ENCODE data around the gene TMEM175. TPM values are rescaled to one million over a fixed set of nuclear protein-coding genes. Genes with fewer than 3 reads are reported as not detected.

Gene TMEM175
- total RNA-seq, 4 donors from 2014 or later, result 17.4 to 39.1 (median 30.1) TPM

DNA sequence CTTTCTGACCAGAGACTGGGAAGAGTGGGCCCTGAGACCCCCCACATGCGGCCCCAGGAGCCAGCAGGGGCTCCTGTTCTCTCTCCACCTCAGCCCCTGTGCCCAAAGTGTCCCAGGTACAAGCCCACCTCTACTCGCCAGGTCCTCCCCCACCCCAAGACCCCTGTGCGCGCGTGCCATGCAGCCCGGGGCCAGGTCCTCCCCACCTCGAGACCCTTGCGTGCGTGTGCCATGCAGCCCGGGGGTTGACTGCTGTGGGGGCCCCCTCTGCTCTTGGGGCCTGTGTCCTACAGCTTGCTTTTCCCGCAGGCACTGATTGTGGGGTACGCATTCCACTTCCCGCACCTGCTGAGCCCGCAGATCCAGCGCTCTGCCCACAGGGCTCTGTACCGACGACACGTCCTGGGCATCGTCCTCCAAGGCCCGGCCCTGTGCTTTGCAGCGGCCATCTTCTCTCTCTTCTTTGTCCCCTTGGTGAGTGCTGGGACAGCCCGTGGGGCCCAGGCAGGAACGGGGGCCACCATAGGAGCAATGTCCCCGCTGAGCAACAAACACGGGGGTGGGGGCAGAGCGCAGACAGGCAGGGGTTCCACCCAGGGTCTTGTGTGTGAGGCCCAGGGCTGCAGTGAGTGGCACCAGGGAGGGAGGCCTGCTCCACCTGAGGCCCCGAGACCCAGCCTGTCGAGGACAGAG, 20.8 kb downstream of the TMEM175 start:
- 96 to 98% methylated on average over 28 of the region's 28 CpGs for WGBS, 2 donors
- DNase-seq (ENCODE audit: low spot score in 2 of 2), result peak in 1 of 2 donors; percentile 75
- intact Hi-C loops (cut with DNase I; ENCODE audit: low total_unique reads), result no loop called here
- TF ChIP-seq, protein P1, sequence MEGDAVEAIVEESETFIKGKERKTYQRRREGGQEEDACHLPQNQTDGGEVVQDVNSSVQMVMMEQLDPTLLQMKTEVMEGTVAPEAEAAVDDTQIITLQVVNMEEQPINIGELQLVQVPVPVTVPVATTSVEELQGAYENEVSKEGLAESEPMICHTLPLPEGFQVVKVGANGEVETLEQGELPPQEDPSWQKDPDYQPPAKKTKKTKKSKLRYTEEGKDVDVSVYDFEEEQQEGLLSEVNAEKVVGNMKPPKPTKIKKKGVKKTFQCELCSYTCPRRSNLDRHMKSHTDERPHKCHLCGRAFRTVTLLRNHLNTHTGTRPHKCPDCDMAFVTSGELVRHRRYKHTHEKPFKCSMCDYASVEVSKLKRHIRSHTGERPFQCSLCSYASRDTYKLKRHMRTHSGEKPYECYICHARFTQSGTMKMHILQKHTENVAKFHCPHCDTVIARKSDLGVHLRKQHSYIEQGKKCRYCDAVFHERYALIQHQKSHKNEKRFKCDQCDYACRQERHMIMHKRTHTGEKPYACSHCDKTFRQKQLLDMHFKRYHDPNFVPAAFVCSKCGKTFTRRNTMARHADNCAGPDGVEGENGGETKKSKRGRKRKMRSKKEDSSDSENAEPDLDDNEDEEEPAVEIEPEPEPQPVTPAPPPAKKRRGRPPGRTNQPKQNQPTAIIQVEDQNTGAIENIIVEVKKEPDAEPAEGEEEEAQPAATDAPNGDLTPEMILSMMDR (IDR thresholded peaks at IDR 0.05), result no peak
- no peak for TF ChIP-seq POLR2A (IDR thresholded peaks at IDR 0.05)
- H3K4me3 ChIP-seq (ENCODE audit: low read depth, poor library complexity, severe bottlenecking), result no peak overlapping the region

DNA sequence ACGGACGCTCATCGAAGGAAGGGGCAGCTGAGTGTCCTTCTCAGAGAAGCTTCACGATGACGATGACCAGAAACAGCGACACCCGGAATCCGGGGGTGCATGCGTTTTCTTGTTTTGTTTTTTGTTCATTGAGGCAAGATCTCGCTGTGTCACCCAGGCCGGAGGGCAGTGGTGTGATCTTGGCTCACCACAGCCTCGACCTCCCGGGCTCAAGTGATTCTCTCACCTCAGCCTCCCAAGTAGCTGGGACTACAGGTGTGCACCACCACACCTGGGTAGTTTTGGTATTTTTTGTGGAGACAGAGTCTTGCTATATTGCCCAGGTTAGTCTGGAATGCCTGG, 21.3 kb downstream of the TMEM175 start:
- TF ChIP-seq, protein P1 (IDR thresholded peaks at IDR 0.05), result no peak
- no peak for TF ChIP-seq POLR2A (IDR thresholded peaks at IDR 0.05)
- 97 to 98% methylated on average over 13 of the region's 13 CpGs for WGBS, 2 donors
- intact Hi-C loops (cut with DNase I; ENCODE audit: low total_unique reads), result no loop called here
- no peak for DNase-seq (ENCODE audit: low spot score in 2 of 2)
- no peak overlapping the region for H3K4me3 ChIP-seq (ENCODE audit: low read depth, poor library complexity, severe bottlenecking)

DNA sequence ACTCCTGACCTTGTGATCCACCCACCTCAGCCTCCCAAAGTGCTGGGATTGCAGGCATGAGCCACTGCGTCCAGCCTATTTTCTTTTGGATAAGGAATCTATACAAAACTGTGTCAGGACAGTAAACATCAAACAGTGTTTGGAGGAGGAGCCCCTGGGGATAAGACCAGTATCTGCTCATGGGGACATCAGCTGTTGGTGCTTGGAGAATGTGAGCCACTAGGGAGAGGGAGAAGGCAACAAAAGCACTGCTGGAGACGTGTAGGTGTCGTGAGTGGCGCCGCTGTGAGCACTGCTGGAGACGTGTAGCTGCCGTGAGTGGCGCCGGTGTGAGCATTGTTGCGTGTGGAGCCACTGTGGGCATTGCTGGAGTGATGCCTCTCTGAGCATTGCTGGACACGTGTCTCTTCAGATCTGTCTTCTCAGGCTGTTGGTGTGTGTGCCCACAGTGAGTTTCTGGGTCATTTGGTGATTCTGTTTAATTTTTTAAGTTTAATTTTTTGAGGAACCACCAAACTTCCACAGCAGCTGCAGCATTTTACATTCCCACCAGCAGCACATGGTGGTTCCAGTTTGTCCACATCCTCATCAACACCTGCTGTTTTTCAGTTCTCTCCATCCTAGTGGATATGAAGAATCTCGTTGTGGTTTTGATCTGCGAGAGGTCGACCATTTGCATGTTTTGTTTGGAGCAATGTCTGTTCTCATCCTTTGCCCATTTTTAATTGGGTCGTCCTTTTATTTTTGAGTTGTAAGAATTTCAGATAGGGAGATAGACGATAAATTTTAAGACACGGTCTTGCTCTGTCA, 22.2 kb downstream of the TMEM175 start:
- WGBS, 2 donors, result 90 to 95% methylated on average over 17 of the region's 17 CpGs
- intact Hi-C loops (cut with DNase I; ENCODE audit: low total_unique reads), result no loop called here
- H3K4me3 ChIP-seq (ENCODE audit: low read depth, poor library complexity, severe bottlenecking), result no peak overlapping the region
- DNase-seq (ENCODE audit: low spot score in 2 of 2), result peak in 1 of 2 donors; percentile 45
- no peak for TF ChIP-seq POLR2A (IDR thresholded peaks at IDR 0.05)

DNA sequence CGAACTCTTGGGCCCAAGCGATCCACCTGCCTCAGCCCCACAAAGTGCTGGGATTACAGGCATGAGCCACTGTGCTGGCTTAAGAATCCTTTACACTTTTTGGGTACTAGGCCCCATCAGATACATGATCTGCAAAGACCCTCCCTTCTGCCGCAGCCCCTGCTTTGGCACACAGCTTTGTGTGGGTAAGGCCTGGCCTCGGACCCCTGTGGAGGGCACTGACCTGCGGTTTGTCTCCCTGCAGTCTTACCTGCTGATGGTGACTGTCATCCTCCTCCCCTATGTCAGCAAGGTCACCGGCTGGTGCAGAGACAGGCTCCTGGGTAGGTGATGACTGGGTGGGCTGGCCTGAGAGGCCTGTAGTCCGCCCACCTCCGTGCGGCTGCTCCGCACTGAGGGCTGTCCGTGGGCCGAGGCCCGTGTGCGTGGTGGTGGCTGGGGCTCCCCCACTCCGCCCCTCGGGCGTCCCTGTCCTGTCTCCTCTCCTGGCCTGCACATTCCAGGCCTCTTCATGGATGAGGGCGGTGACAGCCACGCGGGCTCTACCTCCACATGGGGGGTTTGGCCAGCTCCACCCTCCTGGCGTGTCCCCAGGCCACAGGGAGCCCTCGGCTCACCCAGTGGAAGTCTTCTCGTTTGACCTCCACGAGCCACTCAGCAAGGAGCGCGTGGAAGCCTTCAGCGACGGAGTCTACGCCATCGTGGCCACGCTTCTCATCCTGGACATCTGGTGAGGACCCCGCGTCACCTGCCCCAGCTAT, 23.1 kb downstream of the TMEM175 start:
- peak in 1 of 2 donors; percentile 76 for DNase-seq (ENCODE audit: low spot score in 2 of 2)
- H3K4me3 ChIP-seq (ENCODE audit: low read depth, poor library complexity, severe bottlenecking), result no peak overlapping the region
- TF ChIP-seq, protein P1 (IDR thresholded peaks at IDR 0.05), result no peak
- WGBS, 2 donors, result 93 to 94% methylated on average over 21 to 33 of the region's 33 CpGs
- intact Hi-C loops (cut with DNase I; ENCODE audit: low total_unique reads), result no loop called here

DNA sequence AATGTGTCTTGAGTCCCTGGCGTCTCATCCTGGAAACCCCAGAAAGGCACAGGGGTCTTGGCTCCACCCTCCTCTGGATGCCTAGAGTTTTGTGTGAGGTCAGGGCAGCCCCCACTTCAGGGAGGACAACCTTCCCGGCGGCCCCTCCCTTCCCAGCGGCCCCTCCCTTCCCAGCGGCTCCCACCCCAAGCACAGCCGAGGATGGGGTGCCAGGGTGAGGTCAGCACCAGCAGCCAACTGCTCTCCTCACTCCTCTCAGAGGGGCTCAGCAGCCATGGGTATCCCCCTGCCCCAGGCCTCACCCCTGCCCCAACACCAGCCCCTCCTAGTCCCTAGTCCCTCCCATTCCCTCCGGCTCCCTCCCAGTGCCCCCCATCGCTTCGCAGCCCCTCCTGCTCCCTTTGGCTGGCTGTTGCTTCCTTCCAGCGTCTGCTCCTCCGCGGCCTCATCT, 23.7 kb downstream of the TMEM175 start:
- H3K4me3 ChIP-seq (ENCODE audit: low read depth, poor library complexity, severe bottlenecking), result no peak overlapping the region
- WGBS, 2 donors, result 78% methylated on average over 12 of the region's 12 CpGs
- DNase-seq (ENCODE audit: low spot score in 2 of 2), result peak in 1 of 2 donors; percentile 82
- intact Hi-C loops (cut with DNase I; ENCODE audit: low total_unique reads), result no loop called here
- TF ChIP-seq, protein P1 (IDR thresholded peaks at IDR 0.05), result no peak
- no peak for TF ChIP-seq POLR2A (IDR thresholded peaks at IDR 0.05)

All from lower leg skin (tissue), 4 donors.